NCI-H1694 treated with DMSO at 0.1 percent for 48 hours (cell line): ENCODE measurements around the gene BLTP3A.
A peak's percentile ranks its signal among the peaks of the same experiment; 100 is the strongest.
"Not testable (repeated sequence)": the region's sequence is repeated elsewhere in the genome, so short reads cannot be mapped to it uniquely, and the experiment has no call there.

ENCODE experiments used
- DNase-seq: peaks from one replicate; lab custom pipeline; 2025; lab: John Stamatoyannopoulos, UW

Gene BLTP3A

GRCh38 chr6:34792605-34793500 lies 970 bp downstream of the BLTP3A start:
- no peak for DNase-seq

GRCh38 chr6:34793877-34794276 lies 2.0 kb downstream of the BLTP3A start:
- no peak for DNase-seq

GRCh38 chr6:34795836-34796425 lies 4.0 kb downstream of the BLTP3A start:
- no peak for DNase-seq

GRCh38 chr6:34798057-34798456 lies 6.2 kb downstream of the BLTP3A start:
- DNase-seq, result no peak

- DNase-seq, result no peak
These were observed 7.7 kb downstream of the BLTP3A start for GRCh38 chr6:34799547-34799946.

GRCh38 chr6:34804543-34804942 lies 12.7 kb downstream of the BLTP3A start:
- DNase-seq, result no peak

- not testable (repeated sequence) for DNase-seq
These were observed 13.2 kb downstream of the BLTP3A start for GRCh38 chr6:34805074-34805473.

GRCh38 chr6:34806738-34807453 lies 15.0 kb downstream of the BLTP3A start:
- DNase-seq, result no peak

GRCh38 chr6:34808473-34808872 lies 16.6 kb downstream of the BLTP3A start:
- DNase-seq, result not testable (repeated sequence)

GRCh38 chr6:34809419-34809818 lies 17.5 kb downstream of the BLTP3A start:
- DNase-seq, result not testable (repeated sequence)

- DNase-seq, result no peak
These were observed 18.4 kb downstream of the BLTP3A start for GRCh38 chr6:34810017-34810882.

- no peak for DNase-seq
These were observed 19.2 kb downstream of the BLTP3A start for GRCh38 chr6:34810936-34811632.

GRCh38 chr6:34813028-34813713 lies 21.3 kb downstream of the BLTP3A start:
- DNase-seq, result peak; percentile 51

- no peak for DNase-seq
These were observed 24.9 kb downstream of the BLTP3A start for GRCh38 chr6:34816635-34817301.

- peak; percentile 36 for DNase-seq
These were observed 25.6 kb downstream of the BLTP3A start for GRCh38 chr6:34817446-34817845.

GRCh38 chr6:34818872-34819570 lies 27.1 kb downstream of the BLTP3A start:
- DNase-seq, result not testable (repeated sequence)

GRCh38 chr6:34819571-34820480 lies 27.9 kb downstream of the BLTP3A start:
- DNase-seq, result no peak

- no peak for DNase-seq
These were observed 37.3 kb downstream of the BLTP3A start for GRCh38 chr6:34829137-34829536.
